GM10248 (cell line): ENCODE results near the gene C11orf97.
"Not testable (repeated sequence)": the region's sequence is repeated elsewhere in the genome, so short reads cannot be mapped to it uniquely, and the experiment has no call there.

Experiments
- CTCF ChIA-PET: fragments of 300-600 bp; sonication (Branson Sonifier 250); formaldehyde crosslinking; extraction: SDS; loops from one replicate; lab custom pipeline; 2021; ENCODE audit warnings: antibody characterized with exemption; lab: Yijun Ruan, JAX
- POLR2A ChIA-PET: fragments of 350-650 bp; sonication (Branson Sonifier 250); formaldehyde crosslinking; extraction: SDS; loops from one replicate; lab custom pipeline; 2020; ENCODE audit warnings: antibody characterized with exemption; lab: Yijun Ruan, JAX
- DNase-seq: peaks from one replicate; pipeline ENCODE4 v3.0.0; 2012; ENCODE audit errors: extremely low spot score
- CTCF ChIP-seq: IDR thresholded peaks from 2 replicates; pipeline ENCODE4 v1.5.1; 2012; ENCODE audit warnings: mild to moderate bottlenecking, low read depth; ENCODE audit errors: extremely low read depth, missing control alignments, control extremely low read depth

C11orf97 gene

GRCh38 chr11:94568200-94568599 lies 55.9 kb downstream of the C11orf97 start:
- ChIA-PET POLR2A (no interaction called here), CTCF (no interaction called here)
- TF ChIP-seq CTCF, result no peak
- no peak for DNase-seq

- DNase-seq, result no peak
- CTCF ChIA-PET, result no interaction called here
- POLR2A ChIA-PET, result no interaction called here
- no peak for TF ChIP-seq CTCF
These were observed 56.5 kb downstream of the C11orf97 start for GRCh38 chr11:94568717-94569116.

GRCh38 chr11:94572975-94573374 lies 60.7 kb downstream of the C11orf97 start:
- not testable (repeated sequence) for DNase-seq
- CTCF ChIA-PET, result interaction anchor here (0.9 kb wide), 1 partner anchor 247 kb away, joined by 3 read pairs; no protein-coding TSS in a partner anchor

GRCh38 chr11:94574193-94574961 lies 62.1 kb downstream of the C11orf97 start:
- POLR2A ChIA-PET, result no interaction called here
- CTCF ChIA-PET, result interaction anchor here (1.1 kb wide), 1 partner anchor 19 kb away, joined by 3 read pairs; no protein-coding TSS in a partner anchor
- no peak for TF ChIP-seq CTCF
- no peak for DNase-seq

More at GRCh38 chr11:94572975-94573374, 60.7 kb downstream of the C11orf97 start:
- POLR2A ChIA-PET, result not testable (repeated sequence)

- CTCF ChIA-PET, result no interaction called here
These were observed 64.0 kb downstream of the C11orf97 start for GRCh38 chr11:94576306-94576705.

GRCh38 chr11:94577841-94578240 lies 65.6 kb downstream of the C11orf97 start:
- ChIA-PET CTCF (interaction anchor here (1.2 to 2.8 kb wide), 2 partner anchors 10 to 19 kb away, joined by 3 to 13 read pairs; no protein-coding TSS in a partner anchor), POLR2A (no interaction called here)

More at GRCh38 chr11:94576306-94576705, 64.0 kb downstream of the C11orf97 start:
- POLR2A ChIA-PET, result no interaction called here
- no peak for DNase-seq
- no peak for TF ChIP-seq CTCF

More at GRCh38 chr11:94577841-94578240, 65.6 kb downstream of the C11orf97 start:
- DNase-seq, result no peak
- no peak for TF ChIP-seq CTCF
